Measurements from ENCODE around the gene RHOC.
A peak's percentile ranks its signal among the peaks of the same experiment; 100 is the strongest.

The RHOC gene

GRCh38 chr1:112675728-112676381 is 31.1 kb downstream of the RHOC start:
- TF ChIP-seq, protein P1, sequence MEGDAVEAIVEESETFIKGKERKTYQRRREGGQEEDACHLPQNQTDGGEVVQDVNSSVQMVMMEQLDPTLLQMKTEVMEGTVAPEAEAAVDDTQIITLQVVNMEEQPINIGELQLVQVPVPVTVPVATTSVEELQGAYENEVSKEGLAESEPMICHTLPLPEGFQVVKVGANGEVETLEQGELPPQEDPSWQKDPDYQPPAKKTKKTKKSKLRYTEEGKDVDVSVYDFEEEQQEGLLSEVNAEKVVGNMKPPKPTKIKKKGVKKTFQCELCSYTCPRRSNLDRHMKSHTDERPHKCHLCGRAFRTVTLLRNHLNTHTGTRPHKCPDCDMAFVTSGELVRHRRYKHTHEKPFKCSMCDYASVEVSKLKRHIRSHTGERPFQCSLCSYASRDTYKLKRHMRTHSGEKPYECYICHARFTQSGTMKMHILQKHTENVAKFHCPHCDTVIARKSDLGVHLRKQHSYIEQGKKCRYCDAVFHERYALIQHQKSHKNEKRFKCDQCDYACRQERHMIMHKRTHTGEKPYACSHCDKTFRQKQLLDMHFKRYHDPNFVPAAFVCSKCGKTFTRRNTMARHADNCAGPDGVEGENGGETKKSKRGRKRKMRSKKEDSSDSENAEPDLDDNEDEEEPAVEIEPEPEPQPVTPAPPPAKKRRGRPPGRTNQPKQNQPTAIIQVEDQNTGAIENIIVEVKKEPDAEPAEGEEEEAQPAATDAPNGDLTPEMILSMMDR (IDR thresholded peaks at IDR 0.05; ENCODE audit: extremely low read depth, insufficient read depth, missing control alignments): no peak
- in situ Hi-C loops (cut with MboI; ENCODE audit: low pct_unique_long_range_greater_than_20kb, low sequenced_read_pairs, unreplicated experiment): no loop called here
- DNase-seq (ENCODE audit: low spot score): no peak

- in situ Hi-C loops (cut with MboI; ENCODE audit: low pct_unique_long_range_greater_than_20kb, low sequenced_read_pairs, unreplicated experiment): no loop called here
- peak; percentile 70 for DNase-seq (ENCODE audit: low spot score)
- TF ChIP-seq, protein P1 (IDR thresholded peaks at IDR 0.05; ENCODE audit: extremely low read depth, insufficient read depth, missing control alignments): peak; percentile 18
Observed at GRCh38 chr1:112674986-112675727, 31.8 kb downstream of the RHOC start.

DNA sequence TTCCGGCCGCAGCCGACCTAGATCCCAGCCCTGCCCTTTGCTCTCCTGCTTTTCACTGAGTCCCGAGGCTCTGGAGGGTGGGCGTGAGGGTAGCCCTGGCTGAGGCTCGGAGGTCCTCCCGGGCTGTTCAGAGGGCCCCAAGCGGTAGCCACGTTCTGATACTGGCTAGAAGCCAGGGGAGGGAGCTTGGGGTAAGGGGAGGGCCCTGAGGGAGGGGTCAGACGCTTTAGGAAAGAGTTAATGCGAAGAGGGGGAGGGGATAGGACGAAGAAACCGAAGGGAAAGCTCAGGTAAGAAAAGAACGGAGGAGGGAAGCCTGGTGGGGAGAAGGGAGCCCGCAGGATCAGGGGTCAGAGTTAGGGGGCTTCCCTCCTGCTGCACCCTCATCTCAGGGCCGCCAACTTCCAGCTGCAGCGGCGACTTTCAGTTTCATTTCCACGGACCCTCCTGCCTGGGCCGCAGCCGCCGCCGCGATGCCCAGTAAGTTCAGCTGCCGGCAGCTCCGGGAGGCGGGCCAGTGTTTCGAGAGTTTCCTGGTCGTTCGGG is 32.4 kb downstream of the RHOC start, which contains the start of gene MOV10:
TSS of gene MOV10 (plus strand) at position 220 of the 546 bp plus-strand sequence. CDS start at position 474, 254 bp downstream.
- in situ Hi-C loops (cut with MboI; ENCODE audit: low pct_unique_long_range_greater_than_20kb, low sequenced_read_pairs, unreplicated experiment): no loop called here
- TF ChIP-seq, protein P1 (IDR thresholded peaks at IDR 0.05; ENCODE audit: extremely low read depth, insufficient read depth, missing control alignments): no peak
- DNase-seq (ENCODE audit: low spot score): peak; percentile 79

GRCh38 chr1:112673592-112674439 is 33.1 kb downstream of the RHOC start:
- in situ Hi-C loops (cut with MboI; ENCODE audit: low pct_unique_long_range_greater_than_20kb, low sequenced_read_pairs, unreplicated experiment): no loop called here
- no peak for DNase-seq (ENCODE audit: low spot score)
- TF ChIP-seq, protein P1 (IDR thresholded peaks at IDR 0.05; ENCODE audit: extremely low read depth, insufficient read depth, missing control alignments): peak; percentile 21

DNA sequence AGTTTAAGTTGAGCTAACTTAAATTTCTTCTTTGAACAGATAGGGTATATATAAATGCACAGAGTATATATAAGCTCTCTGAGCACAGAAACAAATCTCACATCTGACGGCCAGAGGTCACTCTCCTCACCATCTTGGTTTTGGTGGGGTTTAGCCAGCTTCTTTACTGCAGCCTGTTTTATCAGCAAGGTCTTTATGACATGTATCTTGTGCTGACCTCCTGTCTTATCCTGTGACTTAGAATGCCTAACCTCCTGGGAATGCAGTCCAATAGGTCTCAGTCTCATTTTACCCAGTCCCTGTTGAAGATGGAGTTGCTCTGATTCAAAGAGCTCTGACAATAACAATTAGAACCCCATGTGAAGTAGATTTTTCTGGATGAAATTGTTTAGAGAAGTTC is 34.1 kb downstream of the RHOC start:
- no peak for DNase-seq (ENCODE audit: low spot score)
- in situ Hi-C loops (cut with MboI; ENCODE audit: low pct_unique_long_range_greater_than_20kb, low sequenced_read_pairs, unreplicated experiment): no loop called here
- TF ChIP-seq, protein P1 (IDR thresholded peaks at IDR 0.05; ENCODE audit: extremely low read depth, insufficient read depth, missing control alignments): no peak

DNA sequence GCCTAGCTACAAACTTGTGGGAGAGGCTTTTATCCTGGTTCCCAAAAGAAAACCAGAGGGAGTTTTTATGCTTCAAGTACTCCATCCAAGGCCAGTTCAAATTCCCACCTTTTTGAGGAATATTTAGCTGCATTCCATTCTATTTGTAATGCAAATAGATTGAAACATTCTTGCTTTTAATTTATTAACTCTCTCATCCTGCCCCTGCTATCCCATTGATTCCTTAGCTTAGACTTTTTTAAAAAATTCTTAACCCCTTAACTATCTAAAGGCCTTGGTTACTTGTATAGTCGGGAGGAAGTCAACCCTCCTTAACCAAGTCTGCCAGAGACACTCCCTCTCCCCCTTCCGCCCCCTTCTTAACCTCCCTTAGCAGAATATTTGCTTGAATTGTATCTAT is 34.9 kb downstream of the RHOC start:
- DNase-seq (ENCODE audit: low spot score): no peak
- in situ Hi-C loops (cut with MboI; ENCODE audit: low pct_unique_long_range_greater_than_20kb, low sequenced_read_pairs, unreplicated experiment): no loop called here
- TF ChIP-seq, protein P1 (IDR thresholded peaks at IDR 0.05; ENCODE audit: extremely low read depth, insufficient read depth, missing control alignments): no peak

All from GM13977 (cell line).